GM13977 (cell line): Measurements from ENCODE around the gene SLC35D2.

Source experiments
- DNase-seq: peaks from one replicate; pipeline ENCODE4 v3.0.0; 2012; ENCODE audit warnings: low spot score
- in situ Hi-C: fragments of 300-500 bp; cut with MboI; formaldehyde crosslinking; loops from one replicate; pipeline ENCODE4 v1.12.0; 2022; ENCODE audit warnings: low sequenced_read_pairs, low pct_unique_long_range_greater_than_20kb, mixed read lengths, inconsistent platforms; ENCODE audit not compliant: unreplicated experiment
- TF ChIP-seq, protein P1 (sequence below): IDR thresholded peaks from 2 replicates; pipeline ENCODE4 v1.5.1; 2012; ENCODE audit warnings: mild to moderate bottlenecking, control low read depth; ENCODE audit not compliant: insufficient read depth; ENCODE audit errors: extremely low read depth, missing control alignments

SLC35D2 gene

DNA sequence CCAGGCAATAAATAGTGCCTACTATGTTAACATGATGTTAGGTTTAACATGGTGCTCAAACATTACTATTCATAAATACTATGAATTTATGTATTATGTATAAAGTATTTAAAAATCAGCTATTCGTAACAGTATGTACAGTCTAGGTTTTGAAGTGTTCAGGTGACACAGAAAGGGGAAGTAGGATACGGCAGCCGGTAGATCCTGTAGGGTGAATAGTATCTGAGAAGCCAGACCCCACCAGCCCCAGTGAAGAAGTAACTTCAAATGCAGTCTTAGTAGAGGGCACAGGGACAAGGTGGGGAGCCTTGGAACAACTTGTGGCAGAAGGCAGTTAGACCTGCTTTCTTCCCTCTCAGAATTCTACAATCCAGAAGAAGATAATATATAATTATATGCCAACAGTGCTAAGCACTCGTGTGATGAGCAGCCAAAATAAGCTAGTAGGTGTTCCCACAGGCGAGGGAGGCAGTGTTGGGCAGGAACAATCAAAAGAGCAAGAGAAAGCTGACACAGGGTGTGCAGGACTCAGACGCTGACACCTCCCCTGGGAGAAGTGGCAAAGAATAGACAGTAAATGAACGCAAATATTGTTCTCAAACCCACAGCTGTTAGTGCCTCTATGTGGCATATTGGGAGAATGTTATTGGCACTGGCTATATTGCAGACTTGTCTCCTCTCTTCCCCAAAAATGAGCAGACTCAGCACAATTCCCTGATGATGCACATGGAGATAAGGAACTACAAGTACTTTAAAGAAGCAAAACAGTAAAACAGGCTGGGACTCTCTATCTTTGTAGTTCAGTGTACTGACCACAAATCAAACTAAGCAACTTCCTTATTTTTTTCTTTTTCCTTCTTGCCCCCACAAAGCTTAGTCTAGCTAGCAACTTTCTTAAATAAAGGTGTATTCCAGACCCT, 30.1 kb upstream of the SLC35D2 start:
- DNase-seq, result no peak
- TF ChIP-seq, protein P1, sequence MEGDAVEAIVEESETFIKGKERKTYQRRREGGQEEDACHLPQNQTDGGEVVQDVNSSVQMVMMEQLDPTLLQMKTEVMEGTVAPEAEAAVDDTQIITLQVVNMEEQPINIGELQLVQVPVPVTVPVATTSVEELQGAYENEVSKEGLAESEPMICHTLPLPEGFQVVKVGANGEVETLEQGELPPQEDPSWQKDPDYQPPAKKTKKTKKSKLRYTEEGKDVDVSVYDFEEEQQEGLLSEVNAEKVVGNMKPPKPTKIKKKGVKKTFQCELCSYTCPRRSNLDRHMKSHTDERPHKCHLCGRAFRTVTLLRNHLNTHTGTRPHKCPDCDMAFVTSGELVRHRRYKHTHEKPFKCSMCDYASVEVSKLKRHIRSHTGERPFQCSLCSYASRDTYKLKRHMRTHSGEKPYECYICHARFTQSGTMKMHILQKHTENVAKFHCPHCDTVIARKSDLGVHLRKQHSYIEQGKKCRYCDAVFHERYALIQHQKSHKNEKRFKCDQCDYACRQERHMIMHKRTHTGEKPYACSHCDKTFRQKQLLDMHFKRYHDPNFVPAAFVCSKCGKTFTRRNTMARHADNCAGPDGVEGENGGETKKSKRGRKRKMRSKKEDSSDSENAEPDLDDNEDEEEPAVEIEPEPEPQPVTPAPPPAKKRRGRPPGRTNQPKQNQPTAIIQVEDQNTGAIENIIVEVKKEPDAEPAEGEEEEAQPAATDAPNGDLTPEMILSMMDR, result no peak
- in situ Hi-C loops, result no loop called here

DNA sequence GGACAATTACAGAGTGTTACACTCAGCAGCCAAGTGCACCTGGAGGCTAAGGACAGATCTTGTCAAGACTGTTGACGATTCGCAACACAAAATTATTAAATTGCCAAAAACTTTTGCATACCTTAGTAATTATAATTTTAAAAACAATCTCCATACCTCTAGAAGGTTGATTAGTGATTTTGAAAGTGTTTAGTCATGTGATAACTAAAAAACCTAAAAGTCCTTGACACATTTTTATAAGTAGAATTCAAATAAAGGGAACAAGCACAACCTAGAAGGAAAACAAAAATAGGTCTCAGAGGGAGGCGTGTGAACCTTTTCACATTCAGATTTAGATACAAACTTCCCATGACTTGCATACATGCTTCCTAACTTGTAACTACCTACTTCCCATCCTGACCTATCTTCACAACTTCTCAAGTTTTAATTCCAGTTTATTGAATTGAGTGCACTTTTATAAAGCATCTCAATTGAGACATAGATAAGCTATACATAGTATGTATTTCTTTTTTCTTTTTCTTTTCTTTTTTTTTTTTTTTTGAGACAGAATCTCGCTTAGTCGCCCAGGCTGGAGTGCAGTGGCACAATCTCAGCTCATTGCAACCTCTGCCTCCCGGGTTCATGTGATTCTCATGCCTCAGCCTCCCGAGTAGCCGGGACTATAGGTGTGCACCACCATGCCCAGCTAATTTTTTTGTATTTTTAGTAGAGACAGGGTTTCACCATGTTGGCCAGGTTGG, 28.8 kb upstream of the SLC35D2 start:
- DNase-seq, result no peak
- in situ Hi-C loops, result no loop called here
- TF ChIP-seq, protein P1, result no peak

DNA sequence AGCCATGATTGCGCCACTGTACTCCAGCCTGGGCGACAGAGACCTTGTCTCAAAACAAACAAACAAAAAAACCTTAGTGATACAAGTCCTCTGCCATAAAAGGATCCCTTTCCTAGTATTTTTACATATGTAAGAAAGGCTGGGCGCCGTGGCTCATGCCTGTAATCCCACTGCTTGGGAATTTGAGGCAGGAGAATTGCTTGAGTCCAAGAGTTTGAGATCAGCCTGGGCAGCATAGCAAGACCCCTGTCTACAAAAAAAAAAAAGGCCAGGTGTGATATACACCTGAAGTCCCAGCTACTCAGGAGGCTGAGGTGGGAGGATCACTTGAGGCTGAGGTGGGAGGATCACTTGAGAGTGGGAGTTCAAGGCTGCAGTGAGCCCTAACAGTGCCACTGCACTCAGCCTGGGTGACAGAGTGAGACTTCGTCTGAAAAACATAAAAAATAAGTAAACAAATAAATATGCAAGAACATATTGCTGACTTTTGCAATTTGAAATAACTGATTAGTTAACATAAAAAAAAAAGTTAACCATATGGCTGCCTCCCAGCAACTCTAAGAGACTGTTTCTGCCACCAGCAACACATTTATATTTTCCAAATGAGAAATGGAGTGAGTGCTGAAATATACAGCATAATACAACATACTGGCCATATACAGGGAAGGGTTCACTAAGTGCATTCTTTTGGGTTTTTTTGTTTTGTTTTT, 27.8 kb upstream of the SLC35D2 start:
- in situ Hi-C loops, result no loop called here
- no peak for DNase-seq

DNA sequence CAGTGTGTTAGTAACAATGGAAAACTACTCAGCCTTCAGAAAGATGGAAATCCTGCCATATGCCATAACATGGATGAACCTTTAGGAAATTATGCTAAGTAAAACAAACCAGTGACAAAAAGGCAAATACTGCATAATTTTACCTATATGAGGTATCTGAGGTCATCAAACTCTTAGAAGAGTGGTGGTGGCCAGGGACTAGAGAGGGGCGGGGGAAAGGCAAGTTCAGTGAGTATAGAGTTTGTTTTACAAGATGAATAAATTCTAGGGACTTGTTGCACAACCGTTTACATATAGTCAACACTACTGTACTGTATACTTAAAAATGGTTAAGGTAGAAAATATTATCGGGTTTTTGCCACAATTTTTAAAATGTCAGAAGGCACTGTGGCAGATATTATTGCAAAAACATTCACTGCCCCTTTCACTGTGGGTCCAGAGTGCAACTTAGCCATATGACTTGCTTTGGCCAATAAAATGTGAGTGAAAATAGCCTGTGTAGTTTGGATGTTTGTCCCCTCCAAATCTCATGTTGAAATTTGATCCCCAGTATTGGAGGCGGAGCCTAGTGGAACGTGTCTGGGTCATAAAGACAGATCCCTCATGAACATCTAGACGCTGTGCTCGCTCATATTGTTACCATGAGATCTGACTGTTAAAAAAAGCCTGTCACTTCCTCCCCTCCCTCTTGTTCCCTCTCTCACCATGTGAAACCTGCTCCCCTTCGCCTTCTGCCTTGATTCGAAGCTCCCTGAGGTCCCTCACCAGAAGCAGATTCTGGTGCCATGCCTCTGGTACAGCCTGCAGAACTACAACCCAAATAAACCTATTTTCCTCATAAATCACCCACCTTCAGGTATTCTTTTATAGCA, 25.1 kb upstream of the SLC35D2 start:
- in situ Hi-C loops, result no loop called here
- DNase-seq, result no peak

More for the DNA sequence above, 27.8 kb upstream of the SLC35D2 start:
- TF ChIP-seq, protein P1, result no peak

DNA sequence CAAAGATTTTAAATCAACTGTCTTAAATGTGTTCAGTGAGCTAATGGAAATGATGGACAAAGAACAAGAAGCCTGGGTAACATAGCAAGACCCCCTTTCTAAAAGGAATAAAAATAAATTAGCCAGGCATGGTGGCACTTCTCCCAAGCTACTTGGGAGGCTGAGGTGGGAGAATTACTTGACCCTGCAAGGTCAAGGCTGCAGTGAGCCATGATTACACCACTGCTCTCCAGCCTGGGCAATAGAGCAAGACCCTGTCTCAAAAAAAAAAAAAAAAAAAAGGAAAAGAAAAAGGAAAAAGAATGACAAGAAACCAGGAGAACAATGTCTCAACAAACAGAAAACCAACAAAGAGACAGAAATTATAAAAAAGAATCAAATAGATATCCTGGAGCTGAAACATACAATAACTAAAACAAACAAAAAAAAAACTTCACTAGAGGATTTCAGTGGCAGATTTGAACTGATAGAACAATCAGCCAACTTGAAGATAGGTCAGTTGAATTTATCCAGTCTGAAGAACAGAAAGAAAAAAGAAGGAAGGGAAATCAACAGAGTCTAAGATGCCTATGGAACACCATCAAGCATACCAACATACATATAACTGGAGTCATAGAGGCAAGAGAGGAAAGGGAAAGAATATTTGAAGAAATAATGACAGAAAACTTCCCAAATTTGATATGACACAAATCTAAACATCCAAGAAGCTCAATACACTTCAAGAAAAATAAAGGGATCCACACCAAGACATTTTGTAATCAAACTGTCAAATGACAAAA, 16.8 kb upstream of the SLC35D2 start:
- TF ChIP-seq, protein P1, result no peak
- DNase-seq, result no peak
- in situ Hi-C loops, result no loop called here

More for the DNA sequence above, 25.1 kb upstream of the SLC35D2 start:
- TF ChIP-seq, protein P1, result no peak
